ENCODE data around the gene TUT1.

GRCh38 chr11:62546244-62546928 lies 44.9 kb downstream of the TUT1 start, which contains the start of gene AHNAK:
- no peak for TF ChIP-seq CTCF (IDR thresholded peaks at IDR 0.05)
- peak; percentile 83 for TF ChIP-seq POLR2A (IDR thresholded peaks at IDR 0.05)
